NOMO-1 (cell line): Measurements from ENCODE around the gene ZNF709.
"Not testable (repeated sequence)": the region's sequence is repeated elsewhere in the genome, so short reads cannot be mapped to it uniquely, and the experiment has no call there.

Experiments
- DNase-seq, 2 experiments: peaks; one replicate each; lab custom pipeline; 2025; ENCODE audit not compliant: unreplicated experiment in 2 of 2; lab: John Stamatoyannopoulos, UW

ZNF709 gene

GRCh38 chr19:12464139-12464538 lies 20.5 kb downstream of the ZNF709 start:
- not testable (repeated sequence) for DNase-seq

GRCh38 chr19:12453495-12453894 lies 31.1 kb downstream of the ZNF709 start:
- DNase-seq, result no peak

DNA sequence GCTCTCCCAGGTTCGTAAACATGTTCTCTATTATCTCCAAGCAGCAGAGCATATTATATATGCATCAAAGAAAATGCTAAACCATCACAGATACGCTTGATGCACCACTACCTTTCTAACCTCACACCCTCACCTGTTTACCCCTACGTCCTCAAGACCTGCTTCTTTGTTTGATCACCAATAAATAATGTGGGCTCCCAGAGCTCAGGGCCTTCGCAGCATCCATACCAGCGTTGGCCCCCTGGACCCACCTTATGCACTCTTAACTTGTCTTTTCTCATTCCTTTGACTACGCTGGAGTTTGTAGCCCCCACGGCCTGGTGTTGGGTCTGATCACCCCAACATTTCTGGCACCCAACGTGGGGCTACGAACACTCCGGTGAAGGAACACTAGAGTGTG lies 33.8 kb downstream of the ZNF709 start:
- no peak for DNase-seq

DNA sequence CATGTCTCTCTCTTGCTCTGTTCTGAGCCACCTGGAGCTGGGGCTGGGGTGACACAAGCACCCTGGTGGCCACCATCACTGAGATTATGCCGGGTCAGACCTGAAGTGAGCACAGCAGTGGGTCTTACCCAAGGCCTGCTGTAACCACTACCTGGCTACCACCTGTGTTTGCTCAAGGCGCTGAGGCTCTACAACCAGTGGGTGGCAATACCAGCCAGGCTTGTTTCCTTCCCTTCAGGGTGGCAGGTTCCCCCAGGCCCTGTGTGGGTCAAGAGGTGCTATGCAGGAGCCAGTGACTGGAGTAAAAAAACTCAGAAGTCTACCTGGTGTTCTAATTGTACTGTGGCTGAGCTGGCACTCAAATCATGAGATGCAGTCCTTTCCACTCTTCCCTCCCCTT lies 35.8 kb downstream of the ZNF709 start:
- DNase-seq, result no peak

DNA sequence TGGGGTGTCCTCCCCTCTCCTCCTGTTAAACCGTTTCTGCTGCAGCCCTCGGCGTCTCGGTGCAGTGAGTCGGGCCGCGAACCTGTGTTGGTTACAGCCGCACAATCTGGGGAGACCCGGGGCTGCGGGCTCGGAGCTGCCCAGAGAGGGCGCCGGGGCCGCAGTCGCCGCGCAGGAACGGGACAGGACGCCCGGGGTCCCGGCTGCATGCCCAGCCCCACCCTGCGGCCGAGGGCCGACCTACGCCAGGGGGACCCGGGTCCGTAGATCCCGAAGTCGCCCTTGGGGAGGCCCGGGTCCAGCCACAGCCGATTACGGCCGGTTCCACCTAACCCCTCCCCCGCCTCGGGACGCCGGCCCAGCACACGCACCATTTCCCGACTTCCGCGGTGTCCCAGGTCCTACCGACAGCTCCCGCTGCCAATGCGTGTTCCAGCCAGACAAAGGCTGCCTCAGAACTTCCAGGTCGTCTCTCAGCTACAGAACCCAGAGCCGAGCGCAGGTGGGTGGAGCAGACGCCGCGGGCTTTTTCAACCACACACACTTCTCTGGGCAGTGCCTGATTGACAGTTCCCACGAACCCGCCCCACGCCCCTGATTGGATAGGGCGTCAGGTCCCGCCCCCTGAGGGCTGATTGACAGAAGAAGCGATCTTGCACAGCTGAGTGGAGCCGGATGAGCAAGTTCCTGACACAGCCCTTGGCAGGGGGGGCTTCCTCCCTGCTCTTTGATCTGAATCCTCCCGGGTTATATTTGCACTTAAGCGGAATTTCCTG lies 43.9 kb downstream of the ZNF709 start, which contains the start of gene ZNF443:
Gene ZNF443 (minus strand): TSS at position 481 of the 776 bp plus-strand sequence. CDS start 107 bp downstream, at position 374.
- DNase-seq, result peak; percentile 94 to 96

DNA sequence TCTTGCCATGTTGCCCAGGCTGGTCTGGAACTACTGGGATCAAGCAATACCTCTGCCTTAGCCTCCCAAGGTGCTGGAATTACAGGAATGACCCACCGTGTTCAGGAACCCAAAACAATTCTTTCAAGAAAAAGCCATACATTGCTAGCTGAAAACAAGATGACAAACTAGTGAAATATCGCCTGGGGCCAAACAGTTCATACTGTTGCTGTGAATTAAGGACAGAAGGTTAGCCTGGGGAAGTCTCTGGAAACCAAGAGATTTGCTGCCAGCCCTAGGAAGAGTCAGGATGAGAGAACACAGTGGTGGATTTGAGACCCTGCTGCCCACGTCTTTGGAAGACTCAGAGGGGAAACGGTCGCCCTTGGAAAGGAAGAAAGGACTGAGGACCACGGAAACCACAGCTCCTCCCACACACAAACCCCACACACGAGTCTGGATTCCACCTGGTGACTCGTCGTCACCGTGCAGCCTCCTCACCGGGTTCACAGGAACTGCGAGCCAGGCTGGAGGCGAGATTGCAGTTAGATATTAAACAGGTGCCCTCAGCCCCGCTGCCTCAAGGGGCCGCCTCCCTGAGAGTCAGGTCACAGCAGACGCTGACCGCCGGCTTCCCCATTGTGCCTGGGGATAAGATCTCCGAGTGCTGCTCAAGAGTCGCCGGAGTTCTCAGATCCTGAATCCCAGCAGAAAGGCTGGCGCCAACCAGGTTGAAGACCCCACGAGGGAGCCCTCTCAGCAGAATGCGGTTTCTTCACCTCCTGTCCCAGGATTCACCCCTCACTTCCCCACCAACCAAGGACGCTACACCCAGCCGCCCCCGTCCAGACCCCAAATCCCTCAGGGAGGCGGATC lies 44.7 kb downstream of the ZNF709 start:
- DNase-seq, result not testable (repeated sequence)

DNA sequence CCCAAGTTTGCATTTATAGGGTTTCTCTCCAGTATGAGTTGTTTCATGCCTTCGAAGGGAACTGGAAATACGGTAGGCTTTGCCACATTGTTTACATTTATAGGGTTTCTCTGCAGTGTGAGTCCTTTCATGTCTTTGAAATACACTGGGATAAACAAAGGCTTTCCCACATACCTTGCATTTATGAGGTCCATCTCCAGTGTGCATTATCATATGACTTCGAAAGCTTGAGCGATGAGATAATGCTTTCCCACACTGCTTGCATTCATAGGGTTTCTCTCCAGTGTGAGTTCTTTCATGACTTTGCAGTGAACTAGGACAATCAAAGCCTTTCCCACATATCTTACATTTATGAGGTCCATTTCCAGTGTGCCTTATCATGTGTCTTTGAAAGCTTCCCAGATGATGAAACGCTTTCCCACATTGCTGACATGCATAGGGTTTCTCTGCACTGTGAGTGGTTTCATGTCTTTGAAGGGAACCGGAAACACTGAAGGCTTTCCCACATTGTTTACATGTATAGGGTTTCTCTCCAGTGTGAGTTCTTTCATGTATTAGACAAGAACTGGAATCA lies 53.8 kb downstream of the ZNF709 start:
- DNase-seq, result not testable (repeated sequence)

- no peak for DNase-seq
Measured at GRCh38 chr19:12425888-12426274, 58.7 kb downstream of the ZNF709 start.

GRCh38 chr19:12425236-12425887 lies 59.3 kb downstream of the ZNF709 start:
- no peak for DNase-seq

- not testable (repeated sequence) for DNase-seq
Measured at GRCh38 chr19:12417273-12417672, 67.3 kb downstream of the ZNF709 start.

DNA sequence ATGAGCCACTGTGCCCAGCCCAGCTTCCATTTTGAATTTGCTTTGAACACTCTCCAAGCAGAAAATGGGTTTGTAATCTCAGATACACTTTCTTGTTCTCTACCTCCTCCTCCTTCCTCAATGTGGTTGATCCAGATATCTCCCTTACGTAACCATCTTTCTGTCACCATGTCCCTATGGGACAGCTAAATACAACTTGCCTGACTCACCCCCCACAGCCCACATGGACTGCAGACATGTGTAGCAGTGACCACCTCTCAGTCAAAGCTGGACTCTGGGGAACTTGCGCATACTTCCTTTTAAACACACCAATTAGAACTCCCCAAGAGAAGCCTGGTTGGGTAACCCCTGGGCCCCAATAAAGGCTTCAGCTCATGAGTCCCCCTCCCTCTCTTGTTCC lies 72.7 kb downstream of the ZNF709 start:
- no peak for DNase-seq
